ENCODE results near the gene DLGAP1. TPM values are rescaled to one million over a fixed set of nuclear protein-coding genes. Genes with fewer than 3 reads are reported as not detected.

Gene DLGAP1
- total and polyA plus RNA-seq, 2 of the 4 experiments (the other 2 are of a cell fraction) = under 0.01 to 0.09 TPM

DNA sequence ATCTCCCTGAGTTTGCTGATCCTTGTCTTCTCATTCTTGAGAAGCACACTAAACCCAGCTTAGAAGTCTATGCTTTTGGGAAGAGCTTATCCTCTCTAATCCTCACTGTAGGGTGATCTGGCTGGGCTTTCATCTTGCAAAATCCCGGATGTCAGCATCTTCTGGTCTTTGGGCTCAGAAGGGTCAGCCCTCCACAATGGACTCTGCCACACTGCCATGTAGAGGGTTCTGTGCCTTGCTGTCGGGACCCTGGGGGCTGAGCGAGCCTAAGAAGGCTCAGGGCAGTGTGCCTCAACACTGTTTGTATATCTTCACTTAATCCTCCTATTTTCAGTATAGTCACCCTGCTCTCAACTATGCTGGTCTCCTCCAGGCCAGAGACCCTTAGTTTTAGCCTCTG lies 902.8 kb downstream of the DLGAP1 start:
- no peaks in the 10 kb centered on the region for H3K4me1 ChIP-seq (ENCODE audit: control insufficient read depth, insufficient read depth, low read length)
- no peak overlapping the region for H2BK15ac ChIP-seq (ENCODE audit: low read depth, low read length)
- CTCF ChIA-PET = interaction anchor here (0.6 kb wide), 1 partner anchor 18 kb away, joined by 3 read pairs; no protein-coding TSS in a partner anchor
- H3K4ac ChIP-seq (ENCODE audit: low read depth, low read length) = no peak overlapping the region
- no peak overlapping the region for H2AK9ac ChIP-seq (replicated peaks; ENCODE audit: low read depth, low read length, poor library complexity)
- H3K9ac ChIP-seq (ENCODE audit: low read depth, low read length) = no peak overlapping the region
- H2AK5ac ChIP-seq (ENCODE audit: low read depth, low read length) = no peak overlapping the region
- no peaks in the 10 kb centered on the region for H3K36me3 ChIP-seq (ENCODE audit: control insufficient read depth, insufficient read depth, low read length)
- no CpG with 5 or more reads among the region's 3 CpGs for WGBS, 2 experiments (ENCODE audit: extremely low coverage in 2 of 2, insufficient read length in 1 of 2)
- no peaks in the 10 kb centered on the region for H4K20me1 ChIP-seq (ENCODE audit: insufficient read depth, low read length)
- DNase-seq (no peak), ATAC-seq (ENCODE audit: low read depth) (no peak)
- H3K4me2 ChIP-seq (ENCODE audit: low read depth, low read length) = no peak overlapping the region
- dilution Hi-C loops (cut with HindIII; ENCODE audit: low sequenced_read_pairs, unreplicated experiment) (no loop called here), in situ Hi-C loops (cut with MboI; ENCODE audit: low sequenced_read_pairs) (no loop called here), intact Hi-C loops (cut with micrococcal nuclease) (no loop called here)
- POLR2A ChIA-PET (ENCODE audit: unreplicated experiment) = no interaction called here
- no peak overlapping the region for H4K8ac ChIP-seq (ENCODE audit: low read depth in 2 of 2, low read length in 2 of 2)
- TF ChIP-seq RFX5 (IDR thresholded peaks at IDR 0.05; ENCODE audit: low read depth, low read length) = no peak
- no peak for TF ChIP-seq SMC3 (IDR thresholded peaks at IDR 0.05; ENCODE audit: low read depth, low read length)
- TF ChIP-seq CHD1 (IDR thresholded peaks at IDR 0.05; ENCODE audit: low read depth, low read length) = no peak
- TF ChIP-seq POLR2A (IDR thresholded peaks at IDR 0.05; ENCODE audit: low read depth, low read length) = no peak
- no peak for TF ChIP-seq MXI1 (IDR thresholded peaks at IDR 0.05; ENCODE audit: borderline replicate concordance, low read depth, low read length)
- TF ChIP-seq, protein P1, sequence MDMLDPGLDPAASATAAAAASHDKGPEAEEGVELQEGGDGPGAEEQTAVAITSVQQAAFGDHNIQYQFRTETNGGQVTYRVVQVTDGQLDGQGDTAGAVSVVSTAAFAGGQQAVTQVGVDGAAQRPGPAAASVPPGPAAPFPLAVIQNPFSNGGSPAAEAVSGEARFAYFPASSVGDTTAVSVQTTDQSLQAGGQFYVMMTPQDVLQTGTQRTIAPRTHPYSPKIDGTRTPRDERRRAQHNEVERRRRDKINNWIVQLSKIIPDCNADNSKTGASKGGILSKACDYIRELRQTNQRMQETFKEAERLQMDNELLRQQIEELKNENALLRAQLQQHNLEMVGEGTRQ (IDR thresholded peaks at IDR 0.05; ENCODE audit: low read depth, low read length) = no peak
- TF ChIP-seq MAZ (IDR thresholded peaks at IDR 0.05; ENCODE audit: borderline replicate concordance, low read depth, low read length) = no peak
- no peak for TF ChIP-seq FOS (IDR thresholded peaks at IDR 0.05; ENCODE audit: low read depth, low read length)
- BruUV-seq (replicated peaks) = no TSS peak
- H3K27me3 ChIP-seq (ENCODE audit: control insufficient read depth, insufficient read depth, low read length) = no peaks in the 10 kb centered on the region
- no peak overlapping the region for H2BK20ac ChIP-seq (ENCODE audit: low read depth, low read length)
- no peak overlapping the region for H4K91ac ChIP-seq (ENCODE audit: insufficient read depth, low read depth, low read length)
- H3K27ac ChIP-seq (ENCODE audit: insufficient read depth, low read length) = no peak overlapping the region
- no peak overlapping the region for H2BK120ac ChIP-seq (ENCODE audit: low read depth, low read length)
- 0 out of 2 replicates have a peak, but pooled peaks cover 3% of the 10 kb centered on the region for H3K9me1 ChIP-seq (ENCODE audit: insufficient read depth, low read length)
- no peaks in the 10 kb centered on the region for H3K79me1 ChIP-seq (ENCODE audit: low read depth in 1 of 2, low read length in 2 of 2)
- no peak overlapping the region for H3K23ac ChIP-seq (ENCODE audit: low read depth, low read length)
- no peak overlapping the region for H2AFZ ChIP-seq (replicated peaks; ENCODE audit: low read length, poor library complexity)
- H3K4me3 ChIP-seq (ENCODE audit: insufficient read depth, low read depth, low read length) = no peak overlapping the region
- no peak overlapping the region for H3K56ac ChIP-seq (ENCODE audit: extremely low read depth, insufficient read depth, low read length)
- no peak overlapping the region for H2BK5ac ChIP-seq (ENCODE audit: low read depth, low read length, poor library complexity, severe bottlenecking)
- no peak overlapping the region for H3K18ac ChIP-seq (ENCODE audit: low read depth, low read length)
- no peak overlapping the region for H3K14ac ChIP-seq (replicated peaks; ENCODE audit: low read depth, low read length)
- H4K5ac ChIP-seq (ENCODE audit: low read depth, low read length) = no peak overlapping the region
- no peaks in the 10 kb centered on the region for H3K9me3 ChIP-seq (ENCODE audit: control insufficient read depth, insufficient read depth, low read length)
